HepG2 (cell line): ENCODE measurements around the gene BPIFB6. TPM values are rescaled to one million over a fixed set of nuclear protein-coding genes. Genes with fewer than 3 reads are reported as not detected.

Experiments
- CREM ChIP-seq, 2 experiments: sonication (generic) in 1 of 2; formaldehyde crosslinking in 1 of 2; IDR thresholded peaks; 2 replicates each; pipeline versions ENCODE4 v1.4.0 to v1.6.1; 2016 to 2020; ENCODE audit warnings: antibody characterized with exemption in 1 of 2, mild to moderate bottlenecking in 1 of 2, missing genetic modification reagents in 1 of 2
- ELK4 ChIP-seq: sonication (generic); formaldehyde crosslinking; IDR thresholded peaks from 2 replicates; pipeline ENCODE4 v1.9.0; 2021; ENCODE audit warnings: missing genetic modification reagents, borderline replicate concordance
- HIC2 ChIP-seq: sonication (generic); formaldehyde crosslinking; IDR thresholded peaks from 2 replicates; pipeline ENCODE4 v1.9.0; 2022; ENCODE audit warnings: low read depth, missing genetic modification reagents
- ZFX ChIP-seq: sonication (generic); formaldehyde crosslinking; IDR thresholded peaks from 2 replicates; pipeline ENCODE4 v1.4.0; 2020; ENCODE audit warnings: mild to moderate bottlenecking, low read depth, missing genetic modification reagents, moderate library complexity
- ZNF281 ChIP-seq: sonication (generic); formaldehyde crosslinking; IDR thresholded peaks from 2 replicates; pipeline ENCODE4 v1.4.0; 2020; ENCODE audit warnings: missing genetic modification reagents, borderline replicate concordance
- ZNF441 ChIP-seq: sonication (generic); formaldehyde crosslinking; IDR thresholded peaks from 2 replicates; pipeline ENCODE4 v1.7.0; 2021; ENCODE audit warnings: missing genetic modification reagents, borderline replicate concordance
- polyA plus RNA-seq, 8 experiments: library from polyadenylated mRNA; depleted of rRNA in 3 of 8; stranded (reverse) in 7 of 8; unstranded in 1 of 8; fragments of >200 nt; fragmentation: Illumina TruSeq in 4 of 8; extraction: Trizol in 4 of 8; gene quantifications; 2 replicates each; pipeline versions ENCODE4 v1.2.1 to v1.2.3, GENCODE V29; 2011 to 2016; ENCODE audit warnings: low read depth in 4 of 8, missing spikeins in 1 of 8, mixed read lengths in 1 of 8; ENCODE audit not compliant: insufficient read depth in 1 of 8
- total RNA-seq, 5 experiments: library from RNA; depleted of rRNA; stranded (reverse); fragments of >200 nt; fragmentation: Illumina TruSeq; extraction: Trizol; gene quantifications; 2 replicates each; pipeline ENCODE4 v1.2.3, GENCODE V29; 2016; ENCODE audit warnings: low read depth in 1 of 5
- TF ChIP-seq, protein P1 (sequence below): sonication (generic); formaldehyde crosslinking; IDR thresholded peaks from 2 replicates; pipeline ENCODE4 v1.4.0; 2020; ENCODE audit warnings: mild to moderate bottlenecking, missing genetic modification reagents
- TF ChIP-seq, protein P2 (sequence below): IDR thresholded peaks from 2 replicates; pipeline ENCODE4 v1.6.1; 2012; ENCODE audit warnings: inconsistent platforms

BPIFB6 gene
- total and polyA plus RNA-seq, 2 of the 13 experiments (the other 11 are each of a cell fraction or from before 2014, with no cell fraction given), result 0.13 to 1.7 TPM

DNA sequence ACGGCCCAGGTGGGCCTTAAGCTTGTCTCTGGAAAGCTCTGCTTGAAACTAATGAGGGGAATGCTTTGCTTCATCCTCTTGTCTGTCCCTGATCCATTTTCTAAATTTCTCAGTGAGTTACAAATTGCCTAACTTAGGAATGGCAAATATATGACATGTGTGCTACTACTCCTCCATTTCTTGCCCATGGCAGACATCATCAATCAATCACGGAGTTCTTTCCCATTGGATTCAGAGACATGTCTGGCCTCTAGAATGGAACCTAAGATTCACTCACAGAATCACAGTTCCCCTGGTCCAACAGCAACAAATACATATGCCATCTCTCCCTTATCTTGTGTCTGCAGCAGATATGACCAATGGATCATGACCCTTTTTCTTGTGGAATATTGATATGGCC, 41.4 kb downstream of the BPIFB6 start (continued):
- TF ChIP-seq, protein P1, sequence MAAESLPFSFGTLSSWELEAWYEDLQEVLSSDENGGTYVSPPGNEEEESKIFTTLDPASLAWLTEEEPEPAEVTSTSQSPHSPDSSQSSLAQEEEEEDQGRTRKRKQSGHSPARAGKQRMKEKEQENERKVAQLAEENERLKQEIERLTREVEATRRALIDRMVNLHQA (CRISPR knock-in tag), result no peak
- TF ChIP-seq ZNF441 (no peak), ZNF281 (CRISPR knock-in tag) (no peak), HIC2 (CRISPR knock-in tag) (no peak), ZFX (CRISPR knock-in tag) (no peak), CREM (IDR thresholded peaks at IDR 0.05) (no peak), CREM (CRISPR knock-in tag; IDR thresholded peaks at IDR 0.05) (no peak), ELK4 (CRISPR knock-in tag) (no peak)
- TF ChIP-seq, protein P2, sequence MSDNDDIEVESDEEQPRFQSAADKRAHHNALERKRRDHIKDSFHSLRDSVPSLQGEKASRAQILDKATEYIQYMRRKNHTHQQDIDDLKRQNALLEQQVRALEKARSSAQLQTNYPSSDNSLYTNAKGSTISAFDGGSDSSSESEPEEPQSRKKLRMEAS, result no peak
